SIG-M5 treated with dmso at 0.1 percent for 504 hours (cell line): ENCODE data around the gene HIRIP3.
"Not testable (repeated sequence)": the region's sequence is repeated elsewhere in the genome, so short reads cannot be mapped to it uniquely, and the experiment has no call there.

Experiments used
- DNase-seq: peaks from one replicate; lab custom pipeline; 2025; ENCODE audit not compliant: unreplicated experiment; lab: John Stamatoyannopoulos, UW

Gene HIRIP3, protein sequence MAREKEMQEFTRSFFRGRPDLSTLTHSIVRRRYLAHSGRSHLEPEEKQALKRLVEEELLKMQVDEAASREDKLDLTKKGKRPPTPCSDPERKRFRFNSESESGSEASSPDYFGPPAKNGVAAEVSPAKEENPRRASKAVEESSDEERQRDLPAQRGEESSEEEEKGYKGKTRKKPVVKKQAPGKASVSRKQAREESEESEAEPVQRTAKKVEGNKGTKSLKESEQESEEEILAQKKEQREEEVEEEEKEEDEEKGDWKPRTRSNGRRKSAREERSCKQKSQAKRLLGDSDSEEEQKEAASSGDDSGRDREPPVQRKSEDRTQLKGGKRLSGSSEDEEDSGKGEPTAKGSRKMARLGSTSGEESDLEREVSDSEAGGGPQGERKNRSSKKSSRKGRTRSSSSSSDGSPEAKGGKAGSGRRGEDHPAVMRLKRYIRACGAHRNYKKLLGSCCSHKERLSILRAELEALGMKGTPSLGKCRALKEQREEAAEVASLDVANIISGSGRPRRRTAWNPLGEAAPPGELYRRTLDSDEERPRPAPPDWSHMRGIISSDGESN

GRCh38 chr16:29995324-29995910, at the start of gene HIRIP3:
Gene HIRIP3 (minus strand): TSS chr16:29995617. CDS start chr16:29995605, 12 bp downstream.
- DNase-seq = peak; percentile 84

DNA sequence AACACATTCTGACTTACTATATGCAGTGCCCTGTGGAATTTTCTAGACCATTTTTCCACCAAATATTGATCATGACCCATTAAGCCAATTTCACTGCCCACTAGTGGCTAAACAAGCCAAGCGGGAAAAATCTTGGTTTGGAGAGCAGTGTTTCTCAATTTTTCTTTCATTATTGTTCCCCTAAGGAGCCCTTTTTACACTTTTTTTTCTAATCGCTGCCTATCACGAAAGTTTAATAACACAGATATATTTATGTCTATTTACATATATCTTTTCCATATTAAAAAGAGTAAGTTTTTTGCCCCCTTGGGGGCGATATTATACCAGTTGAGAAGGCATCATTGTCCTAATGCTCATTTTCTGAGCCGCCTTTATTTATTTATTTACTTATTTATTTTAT, 46.4 kb upstream of the HIRIP3 start:
- no peak for DNase-seq

- DNase-seq = not testable (repeated sequence)
Measured at GRCh38 chr16:30040690-30041089, 45.3 kb upstream of the HIRIP3 start.

DNA sequence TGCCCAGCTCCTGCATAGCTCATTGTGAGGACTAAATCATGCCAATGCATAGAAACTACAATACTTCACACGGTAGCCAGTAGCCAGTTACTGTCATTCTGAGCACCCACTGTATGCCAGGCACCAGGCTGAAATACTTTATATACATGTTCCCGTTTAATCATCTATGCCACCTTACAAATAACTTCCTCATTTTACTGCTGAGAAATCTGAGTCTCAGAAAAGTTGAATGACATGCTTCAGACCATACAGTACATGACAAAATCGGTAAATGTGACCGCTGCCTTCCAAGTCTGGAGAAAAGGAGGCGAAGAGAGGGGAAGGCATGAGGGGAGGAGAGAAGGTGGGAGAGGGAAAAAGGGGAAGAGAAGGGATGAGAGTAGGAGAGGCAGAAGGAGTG, 44.8 kb upstream of the HIRIP3 start:
- DNase-seq = peak; percentile 29

GRCh38 chr16:30033270-30033669, 37.9 kb upstream of the HIRIP3 start:
- DNase-seq = no peak

DNA sequence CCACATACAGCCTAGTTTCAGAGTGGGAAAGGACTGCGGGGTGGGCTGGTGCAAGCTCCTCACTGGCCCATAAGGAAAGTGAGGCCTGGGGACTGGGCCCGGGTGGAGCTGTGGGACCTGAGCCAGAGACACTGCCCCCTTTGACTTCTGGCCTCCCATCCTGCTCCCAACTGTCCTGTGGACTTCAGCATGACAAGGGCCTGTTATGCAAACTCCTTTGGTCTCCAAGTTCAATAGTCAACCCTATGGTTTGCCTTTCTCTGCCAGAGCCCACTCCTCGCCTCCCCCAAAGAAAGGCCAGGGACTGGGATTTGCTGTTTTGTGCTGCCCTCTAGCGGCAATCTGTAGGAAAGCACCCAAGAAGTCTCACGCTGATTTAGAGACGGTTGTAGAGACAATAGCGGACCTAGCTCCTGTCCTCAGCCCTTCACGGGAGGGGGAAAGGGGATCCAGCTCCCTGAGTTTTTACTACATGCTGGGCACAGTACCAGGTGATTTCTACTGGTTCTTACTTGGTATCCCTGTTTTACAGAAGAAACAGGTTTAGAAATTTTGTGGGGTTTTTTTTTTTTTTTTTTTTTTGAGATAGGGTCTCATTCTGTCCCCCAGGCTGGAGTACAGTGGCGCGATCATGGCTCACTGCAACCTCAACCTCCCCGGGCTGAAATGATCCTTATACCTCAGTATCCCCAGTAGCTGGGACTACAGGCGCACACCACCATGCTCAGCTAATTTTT, 36.8 kb upstream of the HIRIP3 start:
- peak; percentile 75 for DNase-seq

GRCh38 chr16:30031477-30031918, 36.1 kb upstream of the HIRIP3 start:
- no peak for DNase-seq

GRCh38 chr16:30030841-30031413, 35.5 kb upstream of the HIRIP3 start, which contains the start of gene TLCD3B:
Gene TLCD3B (minus strand): TSS chr16:30031271. CDS start chr16:30030527, 744 bp downstream.
- no peak for DNase-seq

- no peak for DNase-seq
Measured at GRCh38 chr16:30030011-30030685, 34.7 kb upstream of the HIRIP3 start.

DNA sequence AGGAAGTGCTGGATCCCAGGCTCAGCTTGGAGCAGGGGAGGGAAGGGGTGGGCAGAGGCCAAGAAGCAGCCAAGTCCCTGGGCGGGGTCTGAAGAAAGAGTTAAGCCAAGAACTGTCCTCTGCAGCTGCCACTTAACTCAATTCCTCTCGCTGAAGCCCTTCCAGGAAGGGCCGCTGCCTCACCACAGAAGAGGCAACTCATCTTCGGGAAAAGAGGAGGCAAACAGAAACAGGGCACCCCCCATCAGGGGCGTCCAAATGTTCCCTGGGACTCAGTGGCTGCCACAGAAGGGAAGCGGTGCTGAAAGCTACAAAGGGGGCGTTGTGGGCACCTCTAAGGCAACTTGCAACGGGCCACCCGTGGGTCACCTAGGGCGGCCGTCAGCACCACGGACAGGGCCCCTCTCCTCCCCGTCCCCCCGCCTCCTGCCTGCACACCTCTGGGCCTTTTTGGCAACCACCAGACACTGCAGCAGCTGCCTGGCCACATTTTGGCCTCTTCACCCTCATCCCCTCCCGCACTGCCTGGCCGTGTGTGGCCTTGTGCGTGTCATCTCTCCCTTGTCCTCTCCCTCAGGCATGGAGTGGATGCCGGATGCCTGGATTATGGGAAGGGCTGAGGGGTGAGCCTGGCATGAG, 33.1 kb upstream of the HIRIP3 start:
- no peak for DNase-seq

DNA sequence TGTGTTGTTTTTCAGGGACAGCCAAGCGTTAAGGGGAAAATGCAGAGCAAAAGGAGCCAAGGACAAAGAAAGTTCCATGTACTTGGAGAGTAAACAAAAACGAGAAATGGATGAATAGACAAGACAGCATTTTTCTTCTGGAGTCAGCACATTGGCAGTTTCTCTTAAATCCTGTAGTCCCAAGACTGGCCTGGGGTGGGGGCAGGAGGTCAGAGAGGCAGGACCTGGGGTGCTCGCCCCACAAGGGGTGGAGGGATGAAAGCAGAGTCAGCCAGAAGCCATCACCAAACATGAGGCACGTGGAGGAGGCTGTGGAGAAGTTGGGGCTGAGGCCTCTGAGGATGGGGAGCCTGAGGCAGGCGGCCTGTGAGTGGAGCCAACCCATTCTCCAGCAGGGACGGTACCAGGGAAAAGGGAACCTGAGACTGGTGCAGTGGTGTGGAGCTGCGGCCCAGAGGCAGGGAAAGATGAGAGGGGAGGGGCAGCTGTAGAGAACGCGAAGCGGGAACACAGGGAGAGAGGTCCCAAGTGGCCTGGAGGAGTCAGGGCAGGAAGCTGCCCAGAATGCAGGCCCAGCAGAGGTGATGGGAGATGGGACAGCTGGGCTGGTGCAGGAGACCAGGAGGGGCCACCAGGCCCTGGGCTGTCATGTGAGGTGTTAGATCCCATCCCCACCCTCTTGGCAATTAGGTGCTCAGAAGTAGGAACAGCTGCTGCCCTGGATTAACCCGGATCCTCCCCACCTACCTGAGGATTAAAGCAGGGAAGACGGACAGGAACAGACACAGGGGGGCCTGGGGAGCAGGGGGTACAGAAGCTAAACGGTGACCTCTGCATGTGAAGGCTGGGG, 32.4 kb upstream of the HIRIP3 start:
- no peak for DNase-seq

GRCh38 chr16:30026449-30026848, 31.0 kb upstream of the HIRIP3 start:
- no peak for DNase-seq

- no peak for DNase-seq
Measured at GRCh38 chr16:30025574-30025973, 30.2 kb upstream of the HIRIP3 start.

DNA sequence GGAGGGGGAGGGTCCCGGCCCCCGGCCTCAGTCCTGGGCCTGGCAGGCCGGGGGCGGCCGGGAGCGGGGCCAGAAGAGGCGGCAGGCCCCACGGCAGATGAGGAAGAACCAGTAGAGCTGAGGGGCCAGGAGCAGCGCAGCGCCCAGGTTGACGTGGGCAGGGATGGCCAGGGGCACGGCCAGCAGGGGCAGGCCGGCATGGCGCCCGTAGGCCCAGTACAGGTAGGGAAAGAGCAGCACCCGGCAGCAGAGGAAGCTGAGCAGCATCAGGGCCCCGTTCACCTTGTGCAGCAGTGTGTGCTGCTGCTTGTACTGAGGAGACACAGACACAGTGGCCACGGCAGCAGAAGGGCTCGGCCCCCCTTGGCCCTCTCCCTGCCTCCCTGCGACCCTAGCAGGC, 29.7 kb upstream of the HIRIP3 start:
- no peak for DNase-seq

GRCh38 chr16:30024451-30024850, 29.0 kb upstream of the HIRIP3 start:
- DNase-seq = no peak

DNA sequence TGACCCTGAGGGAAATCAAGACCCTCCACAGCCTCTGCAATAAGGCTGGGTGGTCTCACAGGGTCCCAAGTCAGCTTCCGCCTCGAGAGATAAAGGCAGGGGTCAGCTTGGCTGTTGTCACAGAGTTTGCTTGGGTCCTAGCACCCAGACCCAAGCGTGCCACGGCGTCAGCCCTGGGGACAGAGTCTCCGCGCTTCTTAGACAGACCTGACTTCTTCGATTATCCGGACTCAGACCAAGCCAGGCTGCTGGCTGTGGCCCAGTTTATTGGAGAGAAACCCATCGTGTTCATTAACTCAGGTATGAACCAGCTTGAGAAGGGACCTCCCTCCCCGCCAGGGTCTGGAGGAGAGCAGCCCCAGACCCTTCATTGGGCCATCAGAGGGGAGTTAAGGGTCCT, 28.2 kb upstream of the HIRIP3 start:
- no peak for DNase-seq

- DNase-seq = no peak
Measured at GRCh38 chr16:30022887-30023286, 27.5 kb upstream of the HIRIP3 start, which contains the start of gene C16orf92. Gene C16orf92 (plus strand): TSS chr16:30023198. CDS start chr16:30023341, 143 bp downstream.

DNA sequence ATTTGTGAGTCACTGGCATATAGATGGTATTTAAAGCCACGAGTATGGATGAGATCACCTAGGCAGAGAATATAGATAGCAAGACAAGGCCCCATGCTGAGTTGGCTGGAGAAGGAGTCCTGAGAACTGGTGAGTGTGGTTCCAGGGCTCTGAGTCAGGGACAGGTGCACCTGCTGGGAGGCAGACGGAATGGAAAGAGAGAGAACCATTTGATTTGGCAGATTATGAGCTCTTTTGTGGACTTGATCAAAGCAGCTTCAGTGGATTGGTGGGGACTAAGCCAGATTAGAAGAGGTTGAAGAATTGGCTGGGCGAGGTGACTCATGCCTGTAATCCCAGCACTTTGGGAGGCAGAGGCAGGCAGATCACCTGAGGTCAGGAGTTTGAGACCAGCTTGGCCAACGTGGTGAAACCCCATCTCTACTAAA, 23.3 kb upstream of the HIRIP3 start:
- no peak for DNase-seq

DNA sequence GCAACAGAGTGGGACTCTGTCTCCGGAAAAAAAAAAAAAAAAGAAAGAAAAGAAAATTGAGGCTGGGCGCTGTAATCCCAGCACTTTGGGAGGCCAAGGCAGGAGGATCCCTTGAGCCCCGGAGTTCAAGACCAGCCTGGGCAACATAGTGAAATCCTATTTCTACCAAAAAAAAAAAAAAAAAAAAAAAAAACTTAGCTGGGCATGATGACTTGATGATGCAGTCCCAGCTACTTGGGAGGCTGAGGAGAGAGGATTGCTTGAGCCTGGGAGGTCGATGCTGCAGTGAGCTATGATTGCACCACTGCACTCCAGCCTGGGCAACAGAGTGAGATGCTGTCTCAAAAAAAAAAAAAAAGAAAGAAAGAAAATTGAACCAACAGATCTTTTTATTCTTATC, 22.5 kb upstream of the HIRIP3 start:
- not testable (repeated sequence) for DNase-seq
